ENCODE data around the gene KRTAP24-1. TPM values are rescaled to one million over a fixed set of nuclear protein-coding genes. Genes with fewer than 3 reads are reported as not detected.

The KRTAP24-1 gene
- total RNA-seq, 1 donor from 2014 or later = not detected

- Mint-ChIP-seq H3K4me3 (no peak overlapping the region), H3K27ac (peak overlapping the region; percentile 1), H3K4me1 (peaks cover 41% of the 10 kb centered on the region), H3K27me3 (ENCODE audit: low read depth) (no peaks in the 10 kb centered on the region), H3K36me3 (peaks cover 4% of the 10 kb centered on the region), H3K9me3 (peaks cover 32% of the 10 kb centered on the region)
- no peak for DNase-seq (ENCODE audit: low spot score in 2 of 2, unreplicated experiment in 2 of 2)
- TF ChIP-seq CTCF (IDR thresholded peaks at IDR 0.05; ENCODE audit: unreplicated experiment) = no peak
Observed at GRCh38 chr21:30269803-30270530, 12.8 kb downstream of the KRTAP24-1 start.

DNA sequence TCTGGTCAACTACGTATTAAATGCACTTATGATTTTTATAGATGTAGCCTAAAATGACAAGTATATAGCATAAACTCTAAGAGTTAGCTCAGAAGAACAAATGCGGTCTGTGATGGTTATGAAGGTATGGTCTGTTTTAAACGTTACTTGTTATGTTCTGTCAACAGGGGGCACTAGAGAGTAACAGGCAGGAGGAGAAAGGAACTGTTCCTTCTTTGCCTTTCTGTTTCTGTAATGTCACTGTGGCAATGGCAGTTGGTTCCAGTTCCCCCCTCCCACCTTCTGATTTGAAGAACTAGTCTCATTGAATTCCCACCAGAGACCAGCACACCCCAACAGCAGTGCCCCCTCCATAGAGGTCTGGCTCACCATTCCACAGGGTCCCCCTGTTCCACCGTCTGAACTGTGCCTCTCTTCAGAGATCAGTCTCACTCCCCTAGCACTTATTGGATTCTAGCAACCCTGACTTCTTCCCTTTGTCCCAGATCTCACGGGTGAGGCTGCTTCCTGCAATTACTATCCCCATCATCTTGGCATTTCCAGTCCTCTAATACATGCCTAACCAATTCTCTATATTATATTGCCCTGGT lies 14.0 kb downstream of the KRTAP24-1 start:
- H3K9me3 Mint-ChIP-seq = peaks cover 27% of the 10 kb centered on the region
- peaks cover 4% of the 10 kb centered on the region for H3K36me3 Mint-ChIP-seq
- no peak for TF ChIP-seq CTCF (IDR thresholded peaks at IDR 0.05; ENCODE audit: unreplicated experiment)
- H3K4me1 Mint-ChIP-seq = peaks cover 30% of the 10 kb centered on the region
- no peak overlapping the region for H3K4me3 Mint-ChIP-seq
- H3K27ac Mint-ChIP-seq = no peak overlapping the region
- no peak for DNase-seq (ENCODE audit: low spot score in 2 of 2, unreplicated experiment in 2 of 2)
- H3K27me3 Mint-ChIP-seq (ENCODE audit: low read depth) = no peaks in the 10 kb centered on the region

DNA sequence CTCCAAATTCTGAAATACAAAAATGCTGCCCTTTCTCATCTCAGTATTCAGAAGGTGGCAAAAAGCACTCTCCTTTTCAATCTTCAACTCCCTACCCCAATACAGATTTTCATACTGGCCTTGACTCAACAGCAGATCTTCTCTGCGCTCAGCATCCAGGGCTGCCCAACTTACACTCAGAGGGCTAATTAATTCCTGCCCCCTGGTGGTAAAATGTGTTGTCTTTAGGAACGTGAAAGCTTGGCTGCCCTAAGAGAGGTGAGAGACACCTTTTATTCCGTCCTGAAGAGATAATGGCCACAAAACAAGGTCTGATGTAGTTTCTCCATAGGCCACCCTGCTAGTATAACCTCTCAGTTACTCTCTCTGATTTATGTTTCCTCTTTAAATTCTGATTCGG lies 25.0 kb downstream of the KRTAP24-1 start:
- H3K4me1 Mint-ChIP-seq = peaks cover 7% of the 10 kb centered on the region
- H3K9me3 Mint-ChIP-seq = peaks cover 9% of the 10 kb centered on the region
- no peak overlapping the region for H3K4me3 Mint-ChIP-seq
- H3K27ac Mint-ChIP-seq = no peak overlapping the region
- no peaks in the 10 kb centered on the region for H3K36me3 Mint-ChIP-seq
- no peaks in the 10 kb centered on the region for H3K27me3 Mint-ChIP-seq (ENCODE audit: low read depth)
- TF ChIP-seq CTCF (IDR thresholded peaks at IDR 0.05; ENCODE audit: unreplicated experiment) = peak; percentile 41
- DNase-seq (ENCODE audit: low spot score in 2 of 2, unreplicated experiment in 2 of 2) = no peak

DNA sequence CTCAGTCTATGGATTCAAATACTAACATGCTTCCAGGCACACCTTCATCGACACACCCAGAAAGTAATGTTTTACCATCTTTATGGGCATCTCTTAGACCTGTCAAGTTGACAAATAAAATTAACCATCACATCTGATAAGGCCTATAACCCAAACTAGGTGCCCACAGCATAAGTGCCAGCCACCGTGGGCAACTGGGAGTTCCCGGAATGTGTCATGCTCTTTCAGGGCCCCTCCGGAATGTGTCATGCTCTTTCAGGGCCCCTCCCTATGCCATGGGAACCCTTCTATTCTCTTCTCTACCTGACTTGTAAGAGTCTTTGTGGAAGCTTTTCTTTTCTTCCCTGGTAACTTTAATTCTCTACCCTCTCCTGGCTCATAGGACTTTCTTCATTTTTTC lies 26.6 kb downstream of the KRTAP24-1 start:
- H3K27ac Mint-ChIP-seq = no peak overlapping the region

GRCh38 chr21:30255679-30256078 lies 27.1 kb downstream of the KRTAP24-1 start:
- Mint-ChIP-seq H3K4me3 (no peak overlapping the region), H3K4me1 (peaks cover 7% of the 10 kb centered on the region), H3K36me3 (no peaks in the 10 kb centered on the region), H3K9me3 (peaks cover 9% of the 10 kb centered on the region), H3K27me3 (ENCODE audit: low read depth) (no peaks in the 10 kb centered on the region), H3K27ac (no peak overlapping the region)
- TF ChIP-seq CTCF (IDR thresholded peaks at IDR 0.05; ENCODE audit: unreplicated experiment) = no peak
- no peak for DNase-seq (ENCODE audit: low spot score in 2 of 2, unreplicated experiment in 2 of 2)

More for the DNA sequence above, 26.6 kb downstream of the KRTAP24-1 start:
- no peaks in the 10 kb centered on the region for H3K27me3 Mint-ChIP-seq (ENCODE audit: low read depth)
- H3K4me1 Mint-ChIP-seq = peaks cover 7% of the 10 kb centered on the region
- H3K4me3 Mint-ChIP-seq = no peak overlapping the region
- peaks cover 9% of the 10 kb centered on the region for H3K9me3 Mint-ChIP-seq
- no peaks in the 10 kb centered on the region for H3K36me3 Mint-ChIP-seq
- TF ChIP-seq CTCF (IDR thresholded peaks at IDR 0.05; ENCODE audit: unreplicated experiment) = no peak
- no peak for DNase-seq (ENCODE audit: low spot score in 2 of 2, unreplicated experiment in 2 of 2)

All from mesothelial cell of epicardium (in vitro differentiated cells).